ENCODE data around the gene GPRIN1.

DNA sequence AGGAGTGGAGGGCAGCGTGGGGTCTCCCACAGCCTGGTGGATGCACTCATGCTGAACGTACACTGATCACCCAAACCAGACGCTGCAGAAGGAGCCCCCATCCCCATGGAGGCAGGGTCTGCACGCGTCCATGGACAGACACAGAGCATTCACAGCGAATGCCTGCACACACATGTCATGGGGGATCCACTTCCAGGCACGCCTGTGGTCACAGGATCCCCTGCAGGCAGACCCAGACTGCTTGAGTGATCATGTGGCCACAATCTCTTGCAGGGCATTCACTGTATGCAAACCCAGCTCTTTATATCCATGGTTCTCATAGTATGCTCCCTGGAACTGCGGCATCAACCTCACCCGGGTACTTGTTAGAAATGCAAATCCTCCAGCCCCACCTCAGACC lies 15.0 kb upstream of the GPRIN1 start:
- TF ChIP-seq, protein P1, sequence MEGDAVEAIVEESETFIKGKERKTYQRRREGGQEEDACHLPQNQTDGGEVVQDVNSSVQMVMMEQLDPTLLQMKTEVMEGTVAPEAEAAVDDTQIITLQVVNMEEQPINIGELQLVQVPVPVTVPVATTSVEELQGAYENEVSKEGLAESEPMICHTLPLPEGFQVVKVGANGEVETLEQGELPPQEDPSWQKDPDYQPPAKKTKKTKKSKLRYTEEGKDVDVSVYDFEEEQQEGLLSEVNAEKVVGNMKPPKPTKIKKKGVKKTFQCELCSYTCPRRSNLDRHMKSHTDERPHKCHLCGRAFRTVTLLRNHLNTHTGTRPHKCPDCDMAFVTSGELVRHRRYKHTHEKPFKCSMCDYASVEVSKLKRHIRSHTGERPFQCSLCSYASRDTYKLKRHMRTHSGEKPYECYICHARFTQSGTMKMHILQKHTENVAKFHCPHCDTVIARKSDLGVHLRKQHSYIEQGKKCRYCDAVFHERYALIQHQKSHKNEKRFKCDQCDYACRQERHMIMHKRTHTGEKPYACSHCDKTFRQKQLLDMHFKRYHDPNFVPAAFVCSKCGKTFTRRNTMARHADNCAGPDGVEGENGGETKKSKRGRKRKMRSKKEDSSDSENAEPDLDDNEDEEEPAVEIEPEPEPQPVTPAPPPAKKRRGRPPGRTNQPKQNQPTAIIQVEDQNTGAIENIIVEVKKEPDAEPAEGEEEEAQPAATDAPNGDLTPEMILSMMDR (IDR thresholded peaks at IDR 0.05): no peak
- TF ChIP-seq EZH2 (IDR thresholded peaks at IDR 0.05; ENCODE audit: borderline replicate concordance, insufficient read depth, low read depth, low read length, poor library complexity, severe bottlenecking): no peak

Data from B cell (primary cell).